ENCODE data around the gene NACC2.

- TF ChIP-seq CTCF (IDR thresholded peaks at IDR 0.05) (no peak), ZFX (IDR thresholded peaks at IDR 0.05; ENCODE audit: borderline replicate concordance) (no peak)
These were observed 99.3 kb downstream of the NACC2 start for GRCh38 chr9:135995816-135996215.

Measured in 22Rv1 (cell line).